Kidney (tissue), 14 donors: ENCODE data around the gene CORIN. TPM values are rescaled to one million over a fixed set of nuclear protein-coding genes. Genes with fewer than 3 reads are reported as not detected.

ENCODE experiments used
- DNase-seq, 5 donors: peaks; one replicate each; pipeline ENCODE4 v3.0.0-alpha.2; 2013 to 2020
- FAIRE-seq: peaks from 2 replicates; lab custom pipeline; 2012; peaks lifted over from hg19 to GRCh38; lab: Jason Lieb, UNC
- H3K27ac ChIP-seq, 2 donors: one replicate each; pipeline ENCODE4 v1.7.0; 2013; ENCODE audit warnings: low read depth in 2 of 2, low read length in 2 of 2, inconsistent platforms in 1 of 2
- H3K27me3 ChIP-seq: one replicate; pipeline ENCODE4 v1.7.1; 2013; ENCODE audit warnings: low read length, inconsistent platforms; ENCODE audit not compliant: control insufficient read depth, insufficient read depth
- H3K36me3 ChIP-seq, 3 donors: one replicate each; pipeline versions ENCODE4 v1.7.0 to v1.7.1; 2013; ENCODE audit warnings: low read length in 3 of 3, control low read depth in 1 of 3, inconsistent platforms in 1 of 3; ENCODE audit not compliant: insufficient read depth in 3 of 3, control insufficient read depth in 2 of 3
- H3K4me1 ChIP-seq, 3 donors: one replicate each; pipeline versions ENCODE4 v1.7.0 to v1.7.1; 2013; ENCODE audit warnings: low read length in 3 of 3, inconsistent platforms in 1 of 3, low read depth in 1 of 3; ENCODE audit not compliant: control insufficient read depth in 2 of 3, insufficient read depth in 2 of 3
- H3K4me3 ChIP-seq, 3 donors: one replicate each; pipeline versions ENCODE4 v1.7.0 to v1.8.1; 2013; ENCODE audit warnings: low read length in 3 of 3, control low read depth in 1 of 3, inconsistent platforms in 1 of 3
- H3K9ac ChIP-seq, 3 donors: one replicate each; pipeline versions ENCODE4 v1.7.0 to v1.7.1; 2013; ENCODE audit warnings: low read length in 3 of 3, control low read depth in 1 of 3, inconsistent platforms in 1 of 3
- H3K9me3 ChIP-seq, 3 donors: one replicate each; pipeline versions ENCODE4 v1.7.0 to v1.7.1; 2013; ENCODE audit warnings: low read length in 3 of 3, control low read depth in 1 of 3, inconsistent platforms in 1 of 3; ENCODE audit not compliant: control insufficient read depth in 2 of 3, insufficient read depth in 1 of 3
- intact Hi-C: fragments of 100-400 bp; cut with DNase I; formaldehyde crosslinking; loops from one replicate; pipeline ENCODE4 v1.11.1; 2022
- polyA plus RNA-seq: library from polyadenylated mRNA; stranded (reverse); fragments of 350-450 nt; fragmentation: Illumina TruSeq; extraction: RNeasy Lipid Tissue Mini Kit (QIAGEN cat#74804); gene quantifications from one replicate; pipeline ENCODE4 v1.2.3, GENCODE V29; 2014; ENCODE audit warnings: low read depth, low replicate concordance; ENCODE audit not compliant: insufficient read depth
- total RNA-seq: library from RNA; stranded (reverse); fragmentation: NEBNext Ultra II Directional; extraction: Animal tissue kit (Norgen Biotek cat#: 25700); gene quantifications from one replicate; pipeline ENCODE4 v1.2.1, GENCODE V29; 2021
- TF ChIP-seq, protein P1 (sequence below): IDR thresholded peaks from 3 replicates; pipeline ENCODE4 v1.5.1; 2012; ENCODE audit warnings: mild to moderate bottlenecking, moderate library complexity, borderline replicate concordance; ENCODE audit not compliant: insufficient read depth; ENCODE audit errors: extremely low read depth
- donor health status: control.
- donor health status: control.
- donor health status: control.
- donor health status: control.
- donor health status: control.
- donor health status: DM: yes; HTN: yes; CAD: no.
- donor health status: Normal renal cell carcinoma (clear cell type).

The CORIN gene
- total and polyA plus RNA-seq, 2 donors from 2014 or later: 0.75 to 2.6 TPM

DNA sequence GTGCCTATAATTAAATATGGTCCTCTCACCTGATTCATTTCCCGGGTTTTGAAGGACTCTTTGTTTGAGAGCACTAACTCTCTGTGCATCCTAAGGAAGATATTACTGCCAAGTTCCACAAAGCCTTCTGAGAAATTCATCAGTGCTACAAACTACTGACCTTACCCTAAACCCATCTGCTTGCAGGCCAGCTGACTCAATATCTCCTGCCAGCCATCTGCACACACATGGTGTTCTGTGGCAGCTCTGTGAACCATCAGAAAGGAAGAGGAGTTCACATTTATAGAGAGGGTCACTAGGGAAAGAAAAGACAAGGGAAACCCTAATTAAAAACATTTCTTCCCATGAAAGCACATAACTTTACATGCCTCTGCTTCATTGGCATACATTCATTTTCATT is 196.1 kb downstream of the CORIN start:
- intact Hi-C loops: no loop called here
- no peaks in the 10 kb centered on the region for H3K27me3 ChIP-seq
- H3K4me1 ChIP-seq: no peaks in the 10 kb centered on the region
- H3K4me3 ChIP-seq: no peak overlapping the region
- H3K27ac ChIP-seq: no peak overlapping the region
- H3K9ac ChIP-seq: no peak overlapping the region
- TF ChIP-seq, protein P1, sequence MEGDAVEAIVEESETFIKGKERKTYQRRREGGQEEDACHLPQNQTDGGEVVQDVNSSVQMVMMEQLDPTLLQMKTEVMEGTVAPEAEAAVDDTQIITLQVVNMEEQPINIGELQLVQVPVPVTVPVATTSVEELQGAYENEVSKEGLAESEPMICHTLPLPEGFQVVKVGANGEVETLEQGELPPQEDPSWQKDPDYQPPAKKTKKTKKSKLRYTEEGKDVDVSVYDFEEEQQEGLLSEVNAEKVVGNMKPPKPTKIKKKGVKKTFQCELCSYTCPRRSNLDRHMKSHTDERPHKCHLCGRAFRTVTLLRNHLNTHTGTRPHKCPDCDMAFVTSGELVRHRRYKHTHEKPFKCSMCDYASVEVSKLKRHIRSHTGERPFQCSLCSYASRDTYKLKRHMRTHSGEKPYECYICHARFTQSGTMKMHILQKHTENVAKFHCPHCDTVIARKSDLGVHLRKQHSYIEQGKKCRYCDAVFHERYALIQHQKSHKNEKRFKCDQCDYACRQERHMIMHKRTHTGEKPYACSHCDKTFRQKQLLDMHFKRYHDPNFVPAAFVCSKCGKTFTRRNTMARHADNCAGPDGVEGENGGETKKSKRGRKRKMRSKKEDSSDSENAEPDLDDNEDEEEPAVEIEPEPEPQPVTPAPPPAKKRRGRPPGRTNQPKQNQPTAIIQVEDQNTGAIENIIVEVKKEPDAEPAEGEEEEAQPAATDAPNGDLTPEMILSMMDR: no peak
- DNase-seq: no peak
- no peaks in the 10 kb centered on the region for H3K36me3 ChIP-seq
- no peak for FAIRE-seq
- H3K9me3 ChIP-seq: no peaks in the 10 kb centered on the region

DNA sequence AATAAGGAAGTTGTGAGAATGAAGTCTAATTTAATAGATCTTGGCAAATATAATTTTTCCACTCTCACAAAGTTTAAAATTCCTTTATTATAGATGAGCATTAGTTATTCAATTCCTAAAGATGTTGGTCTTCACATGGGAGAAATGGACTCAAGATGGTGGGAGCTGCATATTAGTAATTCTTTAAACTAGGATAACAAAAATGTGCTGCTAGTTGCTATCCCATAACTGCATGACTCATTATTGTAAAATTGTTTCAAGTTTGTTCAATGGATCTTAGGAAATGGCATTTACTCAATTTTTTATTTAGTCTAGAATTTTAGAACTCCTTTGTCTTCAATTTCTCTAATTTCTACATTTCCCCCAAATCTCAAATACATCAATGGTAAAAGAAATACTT is 197.0 kb downstream of the CORIN start:
- H3K27ac ChIP-seq: no peak overlapping the region
- no peaks in the 10 kb centered on the region for H3K4me1 ChIP-seq
- H3K9ac ChIP-seq: no peak overlapping the region
- no peaks in the 10 kb centered on the region for H3K9me3 ChIP-seq
- no peaks in the 10 kb centered on the region for H3K36me3 ChIP-seq
- H3K27me3 ChIP-seq: no peaks in the 10 kb centered on the region
- FAIRE-seq: no peak
- TF ChIP-seq, protein P1: no peak
- no peak overlapping the region for H3K4me3 ChIP-seq
- intact Hi-C loops: no loop called here
- no peak for DNase-seq

DNA sequence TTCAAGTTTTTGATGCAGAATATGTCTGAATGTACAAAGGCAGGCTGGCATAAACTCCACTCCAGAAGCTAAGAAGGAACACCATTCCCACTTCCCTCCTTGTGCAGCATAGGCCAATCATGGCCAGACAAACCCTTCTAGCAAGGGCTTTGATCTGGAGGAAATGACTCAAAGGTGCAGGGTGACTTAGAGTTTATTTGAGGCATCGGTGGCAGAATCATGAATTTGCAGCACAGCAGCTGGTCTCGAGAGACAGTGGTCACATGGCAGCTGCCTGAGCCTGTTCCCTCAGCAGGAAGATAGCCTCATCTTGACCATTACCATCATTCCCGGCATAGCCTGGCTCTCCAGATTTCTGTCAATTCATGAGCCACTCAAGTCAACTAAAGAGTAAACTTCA is 198.3 kb downstream of the CORIN start:
- H3K9me3 ChIP-seq: no peaks in the 10 kb centered on the region
- no peak overlapping the region for H3K9ac ChIP-seq
- H3K4me3 ChIP-seq: no peak overlapping the region
- TF ChIP-seq, protein P1: no peak
- intact Hi-C loops: no loop called here
- H3K27me3 ChIP-seq: no peaks in the 10 kb centered on the region
- H3K4me1 ChIP-seq: no peaks in the 10 kb centered on the region
- no peak for DNase-seq
- no peaks in the 10 kb centered on the region for H3K36me3 ChIP-seq
- H3K27ac ChIP-seq: no peak overlapping the region
- FAIRE-seq: no peak

DNA sequence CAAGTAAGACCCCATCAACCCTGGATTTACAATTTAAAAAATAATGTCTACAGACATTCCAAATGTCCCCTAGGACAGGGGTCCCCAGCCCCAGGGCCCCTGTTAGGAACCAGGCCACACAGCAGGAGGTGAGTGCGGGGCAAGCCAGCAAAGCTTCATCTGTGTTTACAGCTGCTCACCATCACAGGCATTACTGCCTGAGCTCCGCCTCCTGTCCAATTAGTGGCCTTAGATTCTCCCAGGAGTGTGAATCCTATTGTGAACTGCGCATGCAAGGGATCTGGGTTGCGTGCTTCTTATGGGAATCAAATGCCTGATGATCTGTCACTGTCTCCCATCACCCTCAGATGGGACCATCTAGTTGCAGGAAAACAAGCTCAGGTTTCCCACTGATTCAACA is 206.7 kb downstream of the CORIN start:
- no peak overlapping the region for H3K27ac ChIP-seq
- TF ChIP-seq, protein P1: no peak
- H3K4me1 ChIP-seq: no peaks in the 10 kb centered on the region
- H3K36me3 ChIP-seq: no peaks in the 10 kb centered on the region
- H3K27me3 ChIP-seq: no peaks in the 10 kb centered on the region
- DNase-seq (peak in 1 of 5 donors; percentile 32), FAIRE-seq (no peak)
- intact Hi-C loops: no loop called here
- H3K4me3 ChIP-seq: no peak overlapping the region
- no peak overlapping the region for H3K9ac ChIP-seq
- H3K9me3 ChIP-seq: no peaks in the 10 kb centered on the region
